Sigmoid colon (tissue), 7 donors: ENCODE data around the gene TAP2. TPM values are rescaled to one million over a fixed set of nuclear protein-coding genes. Genes with fewer than 3 reads are reported as not detected.
A peak's percentile ranks its signal among the peaks of the same experiment; 100 is the strongest.

Experiments used
- DNase-seq: peaks from one replicate; pipeline ENCODE4 v3.0.0-alpha.2; 2019
- H3K27ac ChIP-seq, 4 donors: fragments of 200-600 bp; sonication (generic); one replicate each; pipeline ENCODE4 v1.5.1; 2016 to 2019; ENCODE audit warnings: mild to moderate bottlenecking in 1 of 4
- H3K27me3 ChIP-seq, 3 donors: fragments of 200-600 bp; sonication (generic); one replicate each; pipeline ENCODE4 v1.5.1; 2019; ENCODE audit warnings: mild to moderate bottlenecking in 1 of 3
- H3K36me3 ChIP-seq, 4 donors: fragments of 200-600 bp; sonication (generic); one replicate each; pipeline ENCODE4 v1.5.1; 2016 to 2019
- H3K4me1 ChIP-seq, 4 donors: fragments of 200-600 bp; sonication (generic); one replicate each; pipeline ENCODE4 v1.5.1; 2017 to 2019
- H3K4me3 ChIP-seq, 4 donors: fragments of 200-600 bp; sonication (generic); one replicate each; pipeline ENCODE4 v1.5.1; 2017 to 2019; ENCODE audit warnings: mild to moderate bottlenecking in 2 of 4, moderate library complexity in 1 of 4
- H3K9me3 ChIP-seq, 4 donors: fragments of 200-600 bp in 3 of 4; sonication (generic) in 3 of 4; one replicate each; pipeline versions ENCODE4 v1.5.1 to v1.6.1; 2013 to 2019
- CTCF ChIP-seq, 4 experiments: fragments of 450-650 bp in 3 of 4; fragments of 200-600 bp in 1 of 4; IDR thresholded peaks; one replicate each; pipeline ENCODE4 v1.5.1; 2016 to 2019; ENCODE audit warnings: antibody characterized with exemption in 4 of 4, mild to moderate bottlenecking in 3 of 4, moderate library complexity in 2 of 4
- EP300 ChIP-seq, 4 donors: sonication (generic); formaldehyde crosslinking; IDR thresholded peaks; one replicate each; pipeline ENCODE4 v1.6.1; 2017; ENCODE audit warnings: antibody characterized with exemption in 4 of 4
- POLR2A ChIP-seq, 2 donors: fragments of 450-650 bp; IDR thresholded peaks; one replicate each; pipeline ENCODE4 v1.6.1; 2016; ENCODE audit warnings: antibody characterized with exemption in 2 of 2, mild to moderate bottlenecking in 2 of 2, moderate library complexity in 2 of 2
- POLR2AphosphoS5 ChIP-seq, 4 donors: sonication (generic); formaldehyde crosslinking; IDR thresholded peaks; one replicate each; pipeline ENCODE4 v1.6.1; 2017; ENCODE audit warnings: antibody characterized with exemption in 4 of 4
- WGBS, 2 donors: extraction: QIAGEN DNeasy Blood & Tissue Kit; methylation state at CpG; one replicate each; pipeline ENCODE4 v1.1.7; 2013; 5-methylcytosine and 5-hydroxymethylcytosine counted together
- intact Hi-C: fragments of 100-400 bp; cut with DNase I; formaldehyde crosslinking; loops from one replicate; pipeline ENCODE4 v1.15.1; 2023
- polyA plus RNA-seq, 3 donors: library from polyadenylated mRNA; stranded (reverse); fragments of 200-250 nt; gene quantifications; one replicate each; pipeline ENCODE4 v1.2.3, GENCODE V29; 2013
- total RNA-seq, 4 donors: library from RNA; depleted of rRNA; stranded (reverse); fragments of >200 nt; gene quantifications; one replicate each; pipeline ENCODE4 v1.1.0, GENCODE V29; 2016
- donor health status: healthy with polysubstance abuse.
- donor health status: Bipolar disorder and iron deficiency.
- donor health status: healthy.

TAP2 gene
- total and polyA plus RNA-seq, 7 donors: 2.4 to 54.5 (median 6.1) TPM

- Histone ChIP-seq H3K4me3 (no peak overlapping the region), H3K4me1 (peaks cover 0 to 33% (median 27%) of the 10 kb centered on the region in 4 donors), H3K9me3 (no peaks in the 10 kb centered on the region), H3K27ac (no peak overlapping the region), H3K36me3 (peaks cover 20 to 64% (median 40%) of the 10 kb centered on the region in 4 donors), H3K27me3 (no peaks in the 10 kb centered on the region)
- intact Hi-C loops: no loop called here
- 91 to 94% methylated on average over 8 of the region's 8 CpGs for WGBS, 2 donors
- TF ChIP-seq CTCF (IDR thresholded peaks at IDR 0.05) (no peak), POLR2AphosphoS5 (IDR thresholded peaks at IDR 0.05) (no peak), POLR2A (IDR thresholded peaks at IDR 0.05) (no peak), EP300 (IDR thresholded peaks at IDR 0.05) (no peak)
- DNase-seq: peak; percentile 34
Measured at GRCh38 chr6:32847795-32848194, 9.3 kb upstream of the TAP2 start.

- intact Hi-C loops: no loop called here
- TF ChIP-seq EP300 (IDR thresholded peaks at IDR 0.05): no peak
- Histone ChIP-seq H3K27me3 (no peaks in the 10 kb centered on the region), H3K27ac (no peak overlapping the region), H3K4me1 (peaks cover 0 to 34% (median 27%) of the 10 kb centered on the region in 4 donors), H3K36me3 (peaks cover 20 to 70% (median 40%) of the 10 kb centered on the region in 4 donors), H3K9me3 (no peaks in the 10 kb centered on the region), H3K4me3 (no peak overlapping the region)
- 92 to 94% methylated on average over 10 of the region's 10 CpGs for WGBS, 2 donors
- no peak for DNase-seq
Measured at GRCh38 chr6:32847004-32847403, 8.5 kb upstream of the TAP2 start.

- 52 to 78% methylated on average over 10 of the region's 10 CpGs for WGBS, 2 donors
- TF ChIP-seq POLR2A (IDR thresholded peaks at IDR 0.05) (no peak), POLR2AphosphoS5 (IDR thresholded peaks at IDR 0.05) (no peak), EP300 (IDR thresholded peaks at IDR 0.05) (no peak), CTCF (IDR thresholded peaks at IDR 0.05) (no peak)
- no peaks in the 10 kb centered on the region for H3K9me3 ChIP-seq
- H3K4me1 ChIP-seq: peaks cover 0 to 23% (median 20%) of the 10 kb centered on the region in 4 donors
- intact Hi-C loops: no loop called here
- DNase-seq: peak; percentile 57
- peak overlapping the region in 2 of 4 donors; percentile 68 to 71 for H3K4me3 ChIP-seq
- peak overlapping the region in 3 of 4 donors; percentile 88 to 91 (median 89) for H3K27ac ChIP-seq
- H3K36me3 ChIP-seq: peaks cover 20 to 71% (median 34%) of the 10 kb centered on the region in 4 donors
- no peaks in the 10 kb centered on the region for H3K27me3 ChIP-seq
Measured at GRCh38 chr6:32845384-32845884, 6.9 kb upstream of the TAP2 start.

GRCh38 chr6:32844839-32845383 lies 6.4 kb upstream of the TAP2 start:
- Histone ChIP-seq H3K36me3 (peaks cover 16 to 71% (median 31%) of the 10 kb centered on the region in 4 donors), H3K4me3 (peak overlapping the region; percentile 68 to 80 (median 72)), H3K4me1 (peaks cover 0 to 23% (median 20%) of the 10 kb centered on the region in 4 donors), H3K27ac (peak overlapping the region; percentile 88 to 94 (median 90)), H3K9me3 (no peaks in the 10 kb centered on the region), H3K27me3 (no peaks in the 10 kb centered on the region)
- DNase-seq: no peak
- intact Hi-C loops: loop anchor here (1.0 kb wide), 1 partner anchor 9 kb away; the partner anchor contains the start of gene PSMB9
- TF ChIP-seq EP300 (IDR thresholded peaks at IDR 0.05) (no peak), CTCF (IDR thresholded peaks at IDR 0.05) (no peak), POLR2AphosphoS5 (IDR thresholded peaks at IDR 0.05) (no peak), POLR2A (IDR thresholded peaks at IDR 0.05) (no peak)
- WGBS, 2 donors: 12 to 13% methylated on average over 19 of the region's 19 CpGs

- peaks cover 0 to 23% (median 20%) of the 10 kb centered on the region in 4 donors for H3K4me1 ChIP-seq
- H3K36me3 ChIP-seq: peaks cover 13 to 64% (median 28%) of the 10 kb centered on the region in 4 donors
- WGBS, 2 donors: 1% methylated on average over 40 of the region's 40 CpGs
- intact Hi-C loops: loop anchor here (1.0 kb wide), 1 partner anchor 10 kb away; the partner anchor contains the start of gene PSMB9
- TF ChIP-seq EP300 (IDR thresholded peaks at IDR 0.05) (no peak), CTCF (IDR thresholded peaks at IDR 0.05) (peak in 1 of 4 experiments; percentile 27), POLR2AphosphoS5 (IDR thresholded peaks at IDR 0.05) (peak; percentile 97 to 98 (median 97)), POLR2A (IDR thresholded peaks at IDR 0.05) (peak; percentile 78 to 94)
- no peaks in the 10 kb centered on the region for H3K27me3 ChIP-seq
- no peaks in the 10 kb centered on the region for H3K9me3 ChIP-seq
- H3K4me3 ChIP-seq: peak within 1 kb of the TSS; percentile 68 to 80 (median 72)
- peak; percentile 98 for DNase-seq
- peak within 1 kb of the TSS; percentile 88 to 94 (median 90) for H3K27ac ChIP-seq
Measured at GRCh38 chr6:32843979-32844838, 5.7 kb upstream of the TAP2 start, which contains the start of gene PSMB8. TSS of gene PSMB8 (minus strand) at chr6:32844047. CDS start at chr6:32843996, 51 bp downstream.
